Uterus (tissue), 4 donors: ENCODE data around the gene DTNBP1. TPM values are rescaled to one million over a fixed set of nuclear protein-coding genes. Genes with fewer than 3 reads are reported as not detected.

Experiments
- DNase-seq, 2 donors: peaks; one replicate each; pipeline ENCODE4 v3.0.0-alpha.2; 2019 to 2020
- H3K27ac ChIP-seq, 2 donors: fragments of 200-600 bp; sonication (generic); 1 replicate in 1 of 2; 2 replicates in 1 of 2; pipeline ENCODE4 v1.5.1; 2016 to 2018
- H3K27me3 ChIP-seq, 2 donors: fragments of 200-600 bp; sonication (generic); one replicate each; pipeline ENCODE4 v1.5.1; 2018 to 2019; ENCODE audit warnings: control low read depth in 1 of 2
- H3K36me3 ChIP-seq, 2 donors: fragments of 200-600 bp; sonication (generic); one replicate each; pipeline ENCODE4 v1.5.1; 2019; ENCODE audit warnings: control low read depth in 1 of 2
- H3K4me1 ChIP-seq, 2 donors: fragments of 200-600 bp; sonication (generic); one replicate each; pipeline ENCODE4 v1.5.1; 2018 to 2019; ENCODE audit warnings: control low read depth in 1 of 2
- H3K4me3 ChIP-seq, 2 donors: fragments of 200-600 bp; sonication (generic); 1 replicate in 1 of 2; 2 replicates in 1 of 2; pipeline ENCODE4 v1.5.1; 2018 to 2019; ENCODE audit warnings: mild to moderate bottlenecking in 1 of 2
- H3K9me3 ChIP-seq, 2 donors: fragments of 200-600 bp; sonication (generic); one replicate each; pipeline ENCODE4 v1.5.1; 2019; ENCODE audit warnings: control low read depth in 1 of 2
- POLR2A ChIP-seq, 2 donors: fragments of 450-650 bp; IDR thresholded peaks; one replicate each; pipeline ENCODE4 v1.6.1; 2016; ENCODE audit warnings: antibody characterized with exemption in 2 of 2, mild to moderate bottlenecking in 1 of 2, moderate library complexity in 1 of 2
- intact Hi-C: fragments of 100-400 bp; cut with DNase I; formaldehyde crosslinking; loops from one replicate; pipeline ENCODE4 v1.15.1; 2023; ENCODE audit warnings: low total_unique reads
- total RNA-seq, 4 donors: library from RNA; depleted of rRNA in 3 of 4; stranded (reverse); fragments of >200 nt in 3 of 4; gene quantifications; one replicate each; pipeline versions ENCODE4 v1.1.0 to v1.2.4, GENCODE V29; 2014 to 2023
- TF ChIP-seq, protein P1 (sequence below), 4 experiments: fragments of 200-600 bp in 2 of 4; fragments of 450-650 bp in 2 of 4; sonication (generic) in 2 of 4; IDR thresholded peaks; one replicate each; pipeline ENCODE4 v1.5.1; 2016 to 2019; ENCODE audit warnings: antibody characterized with exemption in 4 of 4, mild to moderate bottlenecking in 2 of 4, moderate library complexity in 1 of 4
- donor health status: DM: yes; HTN: yes; CAD: no.

DTNBP1 gene
- total RNA-seq, 4 donors from 2014 or later = 1.8 to 19.8 (median 9.0) TPM; not detected in 1

DNA sequence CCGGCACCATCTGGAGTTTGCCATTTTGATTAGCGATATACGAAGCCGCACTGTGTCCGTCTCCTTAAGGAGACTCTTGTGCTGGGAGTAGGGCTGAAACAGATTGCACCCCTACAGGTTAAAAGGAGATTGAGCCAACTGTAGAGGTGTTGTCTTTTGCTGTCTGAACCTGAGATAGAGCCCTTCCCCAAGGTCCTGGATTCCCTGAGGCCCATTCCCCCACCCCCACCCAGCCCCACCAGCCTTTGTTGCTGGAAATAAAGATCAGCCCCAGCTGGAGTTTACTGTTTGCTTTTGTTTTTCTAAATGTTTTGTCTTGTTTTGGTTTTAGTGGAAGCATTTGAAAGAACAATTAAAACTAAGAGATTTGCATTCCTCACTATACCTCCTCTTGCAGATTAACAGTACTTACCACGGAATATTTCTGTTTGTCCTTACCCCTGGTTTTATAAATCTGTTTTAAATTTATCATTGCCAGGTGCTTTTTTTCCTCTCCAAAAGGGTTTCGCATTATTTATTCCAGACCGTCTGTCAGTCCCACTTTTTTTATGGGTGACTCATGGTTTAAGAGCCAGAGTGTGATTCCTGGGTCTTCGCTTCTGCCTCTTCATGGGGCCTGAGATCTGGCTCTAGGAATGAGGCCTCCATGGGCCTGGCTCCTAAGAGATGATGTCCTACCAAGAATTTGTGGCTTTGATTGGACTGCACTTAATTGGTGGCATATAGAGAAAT, 169.2 kb downstream of the DTNBP1 start:
- Histone ChIP-seq H3K4me1 (peaks cover 5 to 10% of the 10 kb centered on the region in 2 donors), H3K27ac (no peak overlapping the region)

DNA sequence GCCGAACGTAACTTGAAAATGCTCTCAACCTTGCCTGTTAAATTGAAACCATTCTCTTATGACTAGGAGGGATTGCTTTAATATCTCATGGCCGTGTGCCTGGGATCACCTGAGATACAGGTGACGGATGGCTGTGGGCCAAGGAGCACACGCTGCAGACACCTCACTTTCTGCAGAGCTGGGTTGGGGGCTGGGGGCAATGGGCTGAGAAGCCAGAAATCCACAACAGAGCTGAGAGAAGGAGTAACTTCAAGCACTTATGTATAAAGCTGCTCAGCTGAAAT, 170.9 kb downstream of the DTNBP1 start:
- H3K36me3 ChIP-seq = no peaks in the 10 kb centered on the region
- intact Hi-C loops = loop anchor here (10.0 kb wide), 1 partner anchor 257 kb away; no protein-coding TSS in a partner anchor
- peak overlapping the region in 1 of 2 donors; percentile 42 for H3K27ac ChIP-seq
- no peak overlapping the region for H3K4me3 ChIP-seq
- H3K27me3 ChIP-seq = no peaks in the 10 kb centered on the region
- DNase-seq = no peak
- H3K4me1 ChIP-seq = peaks cover 5 to 10% of the 10 kb centered on the region in 2 donors
- no peaks in the 10 kb centered on the region for H3K9me3 ChIP-seq
- TF ChIP-seq, protein P1, sequence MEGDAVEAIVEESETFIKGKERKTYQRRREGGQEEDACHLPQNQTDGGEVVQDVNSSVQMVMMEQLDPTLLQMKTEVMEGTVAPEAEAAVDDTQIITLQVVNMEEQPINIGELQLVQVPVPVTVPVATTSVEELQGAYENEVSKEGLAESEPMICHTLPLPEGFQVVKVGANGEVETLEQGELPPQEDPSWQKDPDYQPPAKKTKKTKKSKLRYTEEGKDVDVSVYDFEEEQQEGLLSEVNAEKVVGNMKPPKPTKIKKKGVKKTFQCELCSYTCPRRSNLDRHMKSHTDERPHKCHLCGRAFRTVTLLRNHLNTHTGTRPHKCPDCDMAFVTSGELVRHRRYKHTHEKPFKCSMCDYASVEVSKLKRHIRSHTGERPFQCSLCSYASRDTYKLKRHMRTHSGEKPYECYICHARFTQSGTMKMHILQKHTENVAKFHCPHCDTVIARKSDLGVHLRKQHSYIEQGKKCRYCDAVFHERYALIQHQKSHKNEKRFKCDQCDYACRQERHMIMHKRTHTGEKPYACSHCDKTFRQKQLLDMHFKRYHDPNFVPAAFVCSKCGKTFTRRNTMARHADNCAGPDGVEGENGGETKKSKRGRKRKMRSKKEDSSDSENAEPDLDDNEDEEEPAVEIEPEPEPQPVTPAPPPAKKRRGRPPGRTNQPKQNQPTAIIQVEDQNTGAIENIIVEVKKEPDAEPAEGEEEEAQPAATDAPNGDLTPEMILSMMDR (IDR thresholded peaks at IDR 0.05) = no peak
- no peak for TF ChIP-seq POLR2A (IDR thresholded peaks at IDR 0.05)

More for the DNA sequence above, 169.2 kb downstream of the DTNBP1 start:
- intact Hi-C loops = loop anchor here (10.0 kb wide), 1 partner anchor 259 kb away; no protein-coding TSS in a partner anchor
- Histone ChIP-seq H3K36me3 (no peaks in the 10 kb centered on the region), H3K4me3 (no peak overlapping the region), H3K9me3 (no peaks in the 10 kb centered on the region), H3K27me3 (no peaks in the 10 kb centered on the region)
- TF ChIP-seq, protein P1 (IDR thresholded peaks at IDR 0.05) = no peak
- no peak for TF ChIP-seq POLR2A (IDR thresholded peaks at IDR 0.05)
- DNase-seq = no peak

DNA sequence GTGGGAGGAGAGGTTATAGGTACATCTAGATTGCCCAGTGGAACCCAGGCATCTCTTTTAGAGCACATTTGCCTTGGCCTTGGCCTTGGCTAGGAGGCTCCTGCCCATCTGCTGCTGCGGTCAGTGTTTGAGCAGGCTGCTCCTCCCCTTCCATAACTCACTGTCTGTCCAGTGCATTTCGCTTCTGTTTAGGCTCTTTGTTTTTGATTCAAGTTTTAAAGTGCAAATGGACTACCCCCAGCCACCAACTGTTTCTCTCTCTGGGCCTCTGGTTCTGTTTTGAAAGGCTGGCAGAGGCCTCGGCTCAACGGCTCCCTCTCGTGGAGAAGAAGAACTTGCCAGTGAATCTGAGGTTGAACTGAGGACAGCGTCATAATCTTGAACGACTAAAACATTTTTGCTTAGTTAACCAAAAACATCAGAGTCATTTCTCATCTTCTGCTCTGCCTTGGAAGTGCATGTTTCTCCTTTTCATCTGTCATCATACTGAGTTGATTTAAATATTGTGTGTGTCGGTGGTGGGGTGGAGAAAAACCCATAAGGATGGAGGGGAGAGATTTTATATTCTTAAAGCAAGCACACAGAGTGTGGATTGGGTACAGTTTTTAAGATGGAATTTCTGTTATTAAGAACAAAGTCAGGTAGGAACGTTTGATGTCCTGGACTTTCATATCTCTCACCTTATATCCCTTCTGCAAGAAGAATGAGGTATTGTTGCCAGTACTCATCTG, 171.4 kb downstream of the DTNBP1 start:
- TF ChIP-seq, protein P1 (IDR thresholded peaks at IDR 0.05) = peak; percentile 78 to 96 (median 82)
- peak in 1 of 2 donors; percentile 13 for TF ChIP-seq POLR2A (IDR thresholded peaks at IDR 0.05)
- Histone ChIP-seq H3K9me3 (no peaks in the 10 kb centered on the region), H3K36me3 (no peaks in the 10 kb centered on the region), H3K4me1 (peaks cover 5 to 10% of the 10 kb centered on the region in 2 donors), H3K4me3 (no peak overlapping the region), H3K27me3 (no peaks in the 10 kb centered on the region), H3K27ac (peak overlapping the region in 1 of 2 donors; percentile 42)
- peak; percentile 77 to 81 for DNase-seq
- intact Hi-C loops = loop anchor here (10.0 kb wide), 1 partner anchor 257 kb away; no protein-coding TSS in a partner anchor

DNA sequence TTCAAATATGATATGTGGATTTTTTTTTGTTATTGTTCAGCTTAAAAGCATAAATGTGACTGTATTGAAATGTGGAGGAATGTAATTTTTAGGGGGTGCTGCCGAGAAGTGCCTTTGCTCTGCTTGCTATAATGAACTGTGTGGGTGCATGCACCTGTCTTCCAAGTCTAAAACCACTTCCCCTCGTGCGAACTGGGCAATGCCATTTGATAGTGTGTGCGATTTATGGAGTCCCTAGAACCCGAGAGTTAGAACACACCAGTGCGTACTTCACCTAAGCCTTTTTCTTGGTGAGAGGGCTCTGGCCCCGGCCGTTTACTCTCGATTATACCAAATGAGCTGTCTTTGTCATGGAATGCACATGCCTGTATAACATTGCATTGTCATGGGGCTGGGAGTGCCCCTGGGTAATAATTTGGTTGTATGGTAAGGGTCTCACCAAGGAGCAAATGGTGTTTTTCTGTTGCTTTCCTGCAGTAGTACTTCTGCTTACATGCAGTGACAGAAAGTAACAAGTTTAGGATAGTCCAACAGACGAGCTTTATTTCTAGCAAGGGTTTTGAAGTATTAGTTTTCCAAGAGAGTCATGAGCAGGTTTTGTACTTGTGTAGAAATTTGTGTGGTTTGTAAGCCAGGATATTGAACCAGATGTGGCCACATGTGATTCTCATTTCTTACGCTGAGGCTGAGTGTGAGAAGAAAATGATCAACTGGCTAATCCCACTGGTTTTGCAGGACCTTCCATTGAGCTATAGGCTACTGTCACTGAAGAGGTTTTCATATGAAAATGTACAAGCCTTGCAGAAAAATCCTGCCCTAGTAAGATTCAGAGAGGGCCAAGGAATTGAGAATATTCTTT, 172.4 kb downstream of the DTNBP1 start:
- DNase-seq = no peak
- intact Hi-C loops = loop anchor here (10.0 kb wide), 1 partner anchor 256 kb away; no protein-coding TSS in a partner anchor
- peaks cover 4 to 10% of the 10 kb centered on the region in 2 donors for H3K4me1 ChIP-seq

More for the DNA sequence above, 172.4 kb downstream of the DTNBP1 start:
- H3K36me3 ChIP-seq = no peaks in the 10 kb centered on the region
- no peak overlapping the region for H3K27ac ChIP-seq
- no peaks in the 10 kb centered on the region for H3K27me3 ChIP-seq
- H3K9me3 ChIP-seq = no peaks in the 10 kb centered on the region
- H3K4me3 ChIP-seq = no peak overlapping the region
- no peak for TF ChIP-seq POLR2A (IDR thresholded peaks at IDR 0.05)
- TF ChIP-seq, protein P1 (IDR thresholded peaks at IDR 0.05) = no peak
